CD4-positive, alpha-beta T cell treated with Interleukin-4 for 4 hours (primary cell): ENCODE measurements around the gene CES3.
A peak's percentile ranks its signal among the peaks of the same experiment; 100 is the strongest.

Source experiments
- DNase-seq: peaks from one replicate; pipeline ENCODE4 v3.0.0-alpha.2; 2020

CES3 gene

GRCh38 chr16:67011274-67011673, 50.2 kb downstream of the CES3 start:
- DNase-seq, result no peak

- no peak for DNase-seq
Observed at GRCh38 chr16:67013233-67013822, 52.3 kb downstream of the CES3 start.

- DNase-seq, result peak; percentile 55
Observed at GRCh38 chr16:67013823-67014633, 53.0 kb downstream of the CES3 start.

- no peak for DNase-seq
Observed at GRCh38 chr16:67014634-67015312, 53.7 kb downstream of the CES3 start.

- no peak for DNase-seq
Observed at GRCh38 chr16:67015313-67015731, 54.3 kb downstream of the CES3 start.

- no peak for DNase-seq
Observed at GRCh38 chr16:67016143-67016542, 55.1 kb downstream of the CES3 start.

GRCh38 chr16:67016681-67017420, 55.8 kb downstream of the CES3 start:
- no peak for DNase-seq

- no peak for DNase-seq
Observed at GRCh38 chr16:67017421-67017750, 56.3 kb downstream of the CES3 start.

GRCh38 chr16:67017810-67018488, 56.9 kb downstream of the CES3 start:
- peak; percentile 87 for DNase-seq

GRCh38 chr16:67019171-67019570, 58.1 kb downstream of the CES3 start:
- no peak for DNase-seq

GRCh38 chr16:67021321-67021720, 60.3 kb downstream of the CES3 start:
- no peak for DNase-seq

- no peak for DNase-seq
Observed at GRCh38 chr16:67022531-67023214, 61.6 kb downstream of the CES3 start.

GRCh38 chr16:67023689-67024088, 62.6 kb downstream of the CES3 start:
- DNase-seq, result no peak
